HepG2 (cell line): ENCODE results near the gene CCDC14. TPM values are rescaled to one million over a fixed set of nuclear protein-coding genes. Genes with fewer than 3 reads are reported as not detected.

Experiments
- ASH2L ChIP-seq: fragments of 300-600, 200-600 bp; sonication (generic); IDR thresholded peaks from 2 replicates; pipeline ENCODE4 v1.7.0; 2017; ENCODE audit warnings: low read depth, mild to moderate bottlenecking, moderate library complexity, mixed read lengths, low read length; ENCODE audit not compliant: insufficient read length
- ATF7-NPFF ChIP-seq: sonication (generic); formaldehyde crosslinking; IDR thresholded peaks from 2 replicates; pipeline ENCODE4 v1.8.1; 2023; ENCODE audit warnings: mild to moderate bottlenecking, low read depth, missing genetic modification reagents, moderate library complexity
- DPF2 ChIP-seq: sonication (generic); formaldehyde crosslinking; IDR thresholded peaks from 2 replicates; pipeline ENCODE4 v1.4.0; 2020; ENCODE audit warnings: mild to moderate bottlenecking, low read depth, missing genetic modification reagents, borderline replicate concordance
- ETS1 ChIP-seq: sonication (generic); formaldehyde crosslinking; IDR thresholded peaks from 2 replicates; pipeline ENCODE4 v1.4.0; 2020; ENCODE audit warnings: missing genetic modification reagents
- FOSL2 ChIP-seq: sonication (generic); formaldehyde crosslinking; IDR thresholded peaks from 2 replicates; pipeline ENCODE4 v1.4.0; 2020; ENCODE audit warnings: missing genetic modification reagents
- JUNB ChIP-seq: sonication (generic); formaldehyde crosslinking; IDR thresholded peaks from 2 replicates; pipeline ENCODE4 v1.8.0; 2022; ENCODE audit warnings: missing genetic modification reagents, mild to moderate bottlenecking, borderline replicate concordance
- KMT2A ChIP-seq: sonication (generic); formaldehyde crosslinking; IDR thresholded peaks from 2 replicates; pipeline ENCODE4 v1.4.0; 2020; ENCODE audit warnings: missing genetic modification reagents
- PRDM10 ChIP-seq: sonication (generic); formaldehyde crosslinking; IDR thresholded peaks from 2 replicates; pipeline ENCODE4 v1.4.0; 2020; ENCODE audit warnings: low read depth, missing genetic modification reagents
- RAD21 ChIP-seq: fragments of 450-650 bp; formaldehyde crosslinking; IDR thresholded peaks from 2 replicates; pipeline ENCODE4 v1.5.0; 2020; ENCODE audit warnings: mild to moderate bottlenecking
- SMC3 ChIP-seq: IDR thresholded peaks from 2 replicates; pipeline ENCODE4 v1.6.1; 2011; ENCODE audit warnings: low read length, improper control_type of control experiment
- STAG1 ChIP-seq: sonication (generic); formaldehyde crosslinking; IDR thresholded peaks from 2 replicates; pipeline ENCODE4 v1.4.0; 2020; ENCODE audit warnings: missing genetic modification reagents
- THAP9 ChIP-seq: sonication (generic); formaldehyde crosslinking; IDR thresholded peaks from 2 replicates; pipeline ENCODE4; 2020; ENCODE audit warnings: missing genetic modification reagents, mild to moderate bottlenecking, borderline replicate concordance
- ZNF143 ChIP-seq: sonication (generic); formaldehyde crosslinking; IDR thresholded peaks from 2 replicates; pipeline ENCODE4 v1.4.0; 2020; ENCODE audit warnings: missing genetic modification reagents
- ZNF75D ChIP-seq: sonication (generic); formaldehyde crosslinking; IDR thresholded peaks from 2 replicates; pipeline ENCODE4 v1.8.1; 2023; ENCODE audit warnings: missing genetic modification reagents, mild to moderate bottlenecking, borderline replicate concordance
- ZNF850 ChIP-seq: sonication (generic); formaldehyde crosslinking; conservative IDR thresholded peaks from 2 replicates; pipeline ENCODE4 v1.9.0; 2021; ENCODE audit warnings: mild to moderate bottlenecking, missing genetic modification reagents
- ZNF891 ChIP-seq: sonication (generic); formaldehyde crosslinking; IDR thresholded peaks from 2 replicates; pipeline ENCODE4 v1.5.0; 2020; ENCODE audit warnings: mild to moderate bottlenecking, missing genetic modification reagents
- polyA plus RNA-seq, 8 experiments: library from polyadenylated mRNA; depleted of rRNA in 3 of 8; stranded (reverse) in 7 of 8; unstranded in 1 of 8; fragments of >200 nt; fragmentation: Illumina TruSeq in 4 of 8; extraction: Trizol in 4 of 8; gene quantifications; 2 replicates each; pipeline versions ENCODE4 v1.2.1 to v1.2.3, GENCODE V29; 2011 to 2016; ENCODE audit warnings: low read depth in 4 of 8, missing spikeins in 1 of 8, mixed read lengths in 1 of 8; ENCODE audit not compliant: insufficient read depth in 1 of 8
- total RNA-seq, 5 experiments: library from RNA; depleted of rRNA; stranded (reverse); fragments of >200 nt; fragmentation: Illumina TruSeq; extraction: Trizol; gene quantifications; 2 replicates each; pipeline ENCODE4 v1.2.3, GENCODE V29; 2016; ENCODE audit warnings: low read depth in 1 of 5

CCDC14 gene
- total and polyA plus RNA-seq, 2 of the 13 experiments (the other 11 are each of a cell fraction or from before 2014, with no cell fraction given), result 48.7 to 49.0 TPM

GRCh38 chr3:123880998-123881561 lies 79.9 kb downstream of the CCDC14 start (continued):
- TF ChIP-seq PRDM10 (CRISPR knock-in tag) (no peak), THAP9 (CRISPR knock-in tag) (no peak), ATF7-NPFF (CRISPR knock-in tag) (no peak), KMT2A (CRISPR knock-in tag) (no peak), ETS1 (CRISPR knock-in tag) (no peak), ZNF850 (CRISPR knock-in tag) (no peak), SMC3 (peak; percentile 80), STAG1 (CRISPR knock-in tag) (peak; percentile 73), FOSL2 (CRISPR knock-in tag) (no peak), DPF2 (CRISPR knock-in tag) (no peak), JUNB (CRISPR knock-in tag) (no peak), RAD21 (0 out of 2 replicates have a peak, but pooled peaks have one; percentile 28), ZNF143 (no peak), ZNF891 (CRISPR knock-in tag) (no peak), ZNF75D (no peak), ASH2L (no peak)
